Smooth muscle cell (in vitro differentiated cells): ENCODE results near the gene C12orf57. TPM values are rescaled to one million over a fixed set of nuclear protein-coding genes. Genes with fewer than 3 reads are reported as not detected.

ENCODE experiments used
- DNase-seq: peaks from one replicate; lab custom pipeline; 2025; ENCODE audit not compliant: unreplicated experiment; lab: John Stamatoyannopoulos, UW
- H2AFZ ChIP-seq: fragments of 200-600 bp; sonication (generic); 2 replicates; pipeline ENCODE4 v1.6.0; 2016; ENCODE audit warnings: antibody characterized with exemption, low read depth, mild to moderate bottlenecking
- H3F3A ChIP-seq: fragments of 200-600 bp; sonication (generic); 2 replicates; pipeline ENCODE4 v1.6.0; 2017; ENCODE audit warnings: antibody characterized with exemption, low read depth
- H3K27ac ChIP-seq: fragments of 200-600 bp; sonication (generic); 2 replicates; pipeline ENCODE4 v1.5.1; 2016; ENCODE audit warnings: low read depth, mild to moderate bottlenecking
- H3K27me3 ChIP-seq: fragments of 200-600 bp; sonication (generic); 2 replicates; pipeline ENCODE4 v1.6.1; 2016; ENCODE audit warnings: low read depth, mild to moderate bottlenecking
- H3K36me3 ChIP-seq: fragments of 200-600 bp; sonication (generic); 2 replicates; pipeline ENCODE4 v1.5.1; 2016; ENCODE audit warnings: low read depth
- H3K4me1 ChIP-seq: fragments of 200-600 bp; sonication (generic); 2 replicates; pipeline ENCODE4 v1.5.1; 2016; ENCODE audit warnings: low read depth
- H3K4me2 ChIP-seq: fragments of 200-600 bp; sonication (generic); 2 replicates; pipeline ENCODE4 v1.6.0; 2016; ENCODE audit warnings: mild to moderate bottlenecking
- H3K4me3 ChIP-seq: fragments of 200-600 bp; sonication (generic); 2 replicates; pipeline ENCODE4 v1.5.1; 2016; ENCODE audit warnings: mild to moderate bottlenecking
- H3K79me2 ChIP-seq: fragments of 200-600 bp; sonication (generic); 2 replicates; pipeline ENCODE4 v1.6.0; 2016; ENCODE audit warnings: low read depth, mild to moderate bottlenecking
- H3K9ac ChIP-seq: fragments of 200-600 bp; sonication (generic); 2 replicates; pipeline ENCODE4 v1.6.0; 2016; ENCODE audit warnings: low read depth
- H3K9me3 ChIP-seq: fragments of 200-600 bp; sonication (generic); replicated peaks from 2 replicates; pipeline ENCODE4 v1.5.1; 2016; ENCODE audit warnings: low read depth
- H4K20me1 ChIP-seq: fragments of 200-600 bp; sonication (generic); 2 replicates; pipeline ENCODE4 v1.6.0; 2016; ENCODE audit warnings: low read depth
- WGBS: methylation state at CpG from one replicate; pipeline ENCODE4 v1.1.7; 2016; ENCODE audit warnings: low lambda C conversion rate; 5-methylcytosine and 5-hydroxymethylcytosine counted together
- polyA plus RNA-seq: library from polyadenylated mRNA; unstranded; fragments of >200 nt; fragmentation: Nextera tagmentation; extraction: Ambion mirVana; gene quantifications from 2 replicates; pipeline ENCODE4 v1.2.1, GENCODE V29; 2016
- total RNA-seq: library from RNA; depleted of rRNA; stranded (reverse); fragments of >200 nt; gene quantifications from 2 replicates; pipeline ENCODE4 v1.2.3, GENCODE V29; 2014
- TF ChIP-seq, protein P1 (sequence below): fragments of 200-600 bp; sonication (generic); IDR thresholded peaks from 2 replicates; pipeline ENCODE4 v1.5.1; 2017; ENCODE audit warnings: borderline replicate concordance, mild to moderate bottlenecking, antibody characterized with exemption; ENCODE audit not compliant: insufficient read depth, poor library complexity, severe bottlenecking

Gene C12orf57
- total and polyA plus RNA-seq, 2 experiments from 2014 or later = 397 to 494 TPM

- Histone ChIP-seq H3K4me2 (no peak overlapping the region), H3K79me2 (no peaks in the 10 kb centered on the region), H2AFZ (no peak overlapping the region), H3K4me3 (no peak overlapping the region), H3K9me3 (no peaks in the 10 kb centered on the region), H3K9ac (no peak overlapping the region), H3K4me1 (peaks cover 4% of the 10 kb centered on the region), H3K27ac (no peak overlapping the region), H3K36me3 (no peaks in the 10 kb centered on the region), H4K20me1 (no peaks in the 10 kb centered on the region), H3K27me3 (no peaks in the 10 kb centered on the region), H3F3A (peaks cover 5% of the 10 kb centered on the region)
- no peak for DNase-seq
- WGBS = 79% methylated on average over 27 of the region's 28 CpGs
- TF ChIP-seq, protein P1, sequence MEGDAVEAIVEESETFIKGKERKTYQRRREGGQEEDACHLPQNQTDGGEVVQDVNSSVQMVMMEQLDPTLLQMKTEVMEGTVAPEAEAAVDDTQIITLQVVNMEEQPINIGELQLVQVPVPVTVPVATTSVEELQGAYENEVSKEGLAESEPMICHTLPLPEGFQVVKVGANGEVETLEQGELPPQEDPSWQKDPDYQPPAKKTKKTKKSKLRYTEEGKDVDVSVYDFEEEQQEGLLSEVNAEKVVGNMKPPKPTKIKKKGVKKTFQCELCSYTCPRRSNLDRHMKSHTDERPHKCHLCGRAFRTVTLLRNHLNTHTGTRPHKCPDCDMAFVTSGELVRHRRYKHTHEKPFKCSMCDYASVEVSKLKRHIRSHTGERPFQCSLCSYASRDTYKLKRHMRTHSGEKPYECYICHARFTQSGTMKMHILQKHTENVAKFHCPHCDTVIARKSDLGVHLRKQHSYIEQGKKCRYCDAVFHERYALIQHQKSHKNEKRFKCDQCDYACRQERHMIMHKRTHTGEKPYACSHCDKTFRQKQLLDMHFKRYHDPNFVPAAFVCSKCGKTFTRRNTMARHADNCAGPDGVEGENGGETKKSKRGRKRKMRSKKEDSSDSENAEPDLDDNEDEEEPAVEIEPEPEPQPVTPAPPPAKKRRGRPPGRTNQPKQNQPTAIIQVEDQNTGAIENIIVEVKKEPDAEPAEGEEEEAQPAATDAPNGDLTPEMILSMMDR = no peak
These were observed 12.4 kb downstream of the C12orf57 start for GRCh38 chr12:6956021-6956727.

DNA sequence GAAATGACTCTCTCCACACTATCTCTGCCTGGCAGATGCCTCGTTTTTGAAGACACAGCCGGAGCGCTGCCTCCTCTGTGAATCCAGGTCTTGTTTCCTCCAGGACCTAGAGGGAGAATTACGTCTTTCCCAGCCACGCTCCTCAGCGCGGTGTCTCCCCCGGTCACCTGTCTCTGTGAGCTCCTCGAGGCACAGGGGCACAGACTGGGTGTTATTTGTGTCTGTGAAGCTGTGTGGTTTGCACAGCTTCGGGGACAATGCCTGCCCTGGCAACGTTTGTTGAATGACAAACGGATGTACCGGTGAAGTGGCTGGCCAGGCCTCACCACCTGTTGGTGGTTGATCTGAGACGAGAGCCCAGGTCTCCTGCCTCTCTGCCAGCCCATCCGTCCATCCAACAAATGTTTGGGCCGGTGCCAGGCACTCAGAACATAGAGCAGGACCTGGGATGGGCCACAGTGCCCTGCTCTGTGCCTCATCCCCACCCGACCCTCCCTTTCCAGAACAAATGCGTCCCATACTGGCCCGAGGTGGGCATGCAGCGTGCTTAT, 13.4 kb downstream of the C12orf57 start:
- 90% methylated on average over 20 of the region's 20 CpGs for WGBS
- H3K4me2 ChIP-seq = no peak overlapping the region
- H4K20me1 ChIP-seq = no peaks in the 10 kb centered on the region
- no peaks in the 10 kb centered on the region for H3K27me3 ChIP-seq
- H3K9ac ChIP-seq = no peak overlapping the region
- no peaks in the 10 kb centered on the region for H3K79me2 ChIP-seq
- H3K27ac ChIP-seq = no peak overlapping the region
- TF ChIP-seq, protein P1 = no peak
- no peak overlapping the region for H3K4me3 ChIP-seq
- no peak overlapping the region for H2AFZ ChIP-seq
- peaks cover 13% of the 10 kb centered on the region for H3K4me1 ChIP-seq
- DNase-seq = no peak
- peaks cover 7% of the 10 kb centered on the region for H3F3A ChIP-seq
- no peaks in the 10 kb centered on the region for H3K9me3 ChIP-seq
- H3K36me3 ChIP-seq = no peaks in the 10 kb centered on the region

GRCh38 chr12:6957741-6958608, 14.2 kb downstream of the C12orf57 start:
- Histone ChIP-seq H3F3A (peaks cover 7% of the 10 kb centered on the region), H3K4me1 (peaks cover 19% of the 10 kb centered on the region), H2AFZ (no peak overlapping the region), H4K20me1 (no peaks in the 10 kb centered on the region), H3K9ac (no peak overlapping the region), H3K4me3 (no peak overlapping the region), H3K4me2 (no peak overlapping the region), H3K27me3 (no peaks in the 10 kb centered on the region), H3K36me3 (no peaks in the 10 kb centered on the region), H3K9me3 (no peaks in the 10 kb centered on the region), H3K79me2 (no peaks in the 10 kb centered on the region), H3K27ac (no peak overlapping the region)
- 94% methylated on average over 28 of the region's 28 CpGs for WGBS
- TF ChIP-seq, protein P1 = no peak
- DNase-seq = no peak
